ENCODE data around the gene LGALS7. TPM values are rescaled to one million over a fixed set of nuclear protein-coding genes. Genes with fewer than 3 reads are reported as not detected.
A peak's percentile ranks its signal among the peaks of the same experiment; 100 is the strongest.

Gene LGALS7
- total and polyA plus RNA-seq, 2 of the 4 experiments (the other 2 are of a cell fraction) = not detected

DNA sequence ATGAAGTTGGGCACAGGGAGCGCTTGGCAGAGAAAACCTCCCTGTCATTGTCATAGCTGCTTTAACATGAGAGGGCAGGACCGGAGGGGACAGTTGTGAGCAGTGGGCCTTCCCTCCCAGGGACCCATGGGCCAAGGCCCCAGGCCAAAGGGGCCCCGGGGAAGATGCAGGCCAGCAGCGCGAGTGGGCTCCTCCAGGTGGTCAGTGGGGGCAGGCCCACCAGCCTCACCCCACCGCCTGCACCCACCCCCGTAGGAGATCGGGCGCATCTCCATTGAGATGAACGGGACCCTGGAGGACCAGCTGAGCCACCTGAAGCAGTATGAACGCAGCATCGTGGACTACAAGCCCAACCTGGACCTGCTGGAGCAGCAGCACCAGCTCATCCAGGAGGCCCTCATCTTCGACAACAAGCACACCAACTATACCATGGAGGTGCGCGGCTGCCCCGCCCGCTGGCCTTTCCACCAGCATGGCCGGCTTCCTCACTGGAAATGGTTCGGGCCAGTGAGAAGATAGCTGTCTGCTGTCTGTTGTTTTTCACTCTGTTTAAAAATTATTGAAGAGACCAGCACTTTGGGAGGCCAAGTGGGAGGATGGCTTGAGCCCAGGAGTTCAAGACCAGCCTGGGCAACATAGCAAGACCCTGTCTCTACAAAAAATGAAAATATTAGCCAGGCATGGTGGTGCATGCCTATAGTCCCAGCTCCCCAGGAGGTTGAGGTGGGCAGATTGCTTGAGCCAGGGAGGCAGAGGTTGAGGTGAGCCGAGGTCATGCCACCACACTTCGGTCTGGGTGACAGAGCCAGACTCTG, 47.6 kb downstream of the LGALS7 start (continued):
- no peak for TF ChIP-seq MAZ (IDR thresholded peaks at IDR 0.05; ENCODE audit: borderline replicate concordance, low read depth, low read length)

DNA sequence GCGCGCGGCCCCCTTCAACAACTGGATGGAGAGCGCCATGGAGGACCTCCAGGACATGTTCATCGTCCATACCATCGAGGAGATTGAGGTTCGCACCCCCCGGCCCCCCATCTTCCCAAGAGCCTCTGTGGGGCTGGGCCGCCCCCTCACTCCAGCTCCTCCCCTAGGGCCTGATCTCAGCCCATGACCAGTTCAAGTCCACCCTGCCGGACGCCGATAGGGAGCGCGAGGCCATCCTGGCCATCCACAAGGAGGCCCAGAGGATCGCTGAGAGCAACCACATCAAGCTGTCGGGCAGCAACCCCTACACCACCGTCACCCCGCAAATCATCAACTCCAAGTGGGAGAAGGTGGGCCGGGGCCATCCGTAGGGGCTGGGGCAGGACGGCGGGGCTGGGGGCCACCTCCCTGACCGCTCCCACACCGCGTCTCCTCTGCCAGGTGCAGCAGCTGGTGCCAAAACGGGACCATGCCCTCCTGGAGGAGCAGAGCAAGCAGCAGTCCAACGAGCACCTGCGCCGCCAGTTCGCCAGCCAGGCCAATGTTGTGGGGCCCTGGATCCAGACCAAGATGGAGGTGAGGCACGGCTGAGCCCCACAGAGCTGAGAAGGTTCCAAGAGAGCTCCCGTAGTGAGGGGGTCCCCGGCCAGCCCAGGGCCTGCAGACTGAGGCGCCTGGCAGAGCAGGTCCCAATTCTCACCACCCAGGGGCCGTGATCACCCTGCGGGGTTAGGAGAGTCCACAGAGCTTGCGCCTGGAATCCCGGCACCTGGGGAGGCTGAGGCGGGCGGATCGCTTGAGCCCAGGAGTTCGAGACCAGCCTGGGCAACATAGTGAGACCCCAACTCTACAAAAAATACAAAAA, 49.1 kb downstream of the LGALS7 start:
- H3K14ac ChIP-seq (replicated peaks; ENCODE audit: low read depth, low read length) = no peak overlapping the region
- ATAC-seq (ENCODE audit: low read depth) = no peak
- no peak overlapping the region for H2BK120ac ChIP-seq (ENCODE audit: low read depth, low read length)
- dilution Hi-C loops (cut with HindIII; ENCODE audit: low sequenced_read_pairs, unreplicated experiment) = no loop called here
- H3K9ac ChIP-seq (ENCODE audit: low read depth, low read length) = no peak overlapping the region
- peaks cover 4% of the 10 kb centered on the region; the same call in 1 of the 2 replicates for H3K9me1 ChIP-seq (ENCODE audit: insufficient read depth, low read length)
- no peak overlapping the region for H3K23ac ChIP-seq (ENCODE audit: low read depth, low read length)
- H3K27me3 ChIP-seq (ENCODE audit: control insufficient read depth, insufficient read depth, low read length) = no peaks in the 10 kb centered on the region
- no peak overlapping the region for H3K27ac ChIP-seq (ENCODE audit: insufficient read depth, low read length)
- BruUV-seq (replicated peaks) = TSS peak; percentile 97
- ChIA-PET CTCF (no interaction called here), POLR2A (ENCODE audit: unreplicated experiment) (no interaction called here)
- DNase-seq = no peak
- H3K36me3 ChIP-seq (ENCODE audit: control insufficient read depth, insufficient read depth, low read length) = peaks cover 97% of the 10 kb centered on the region
- H3K4ac ChIP-seq (ENCODE audit: low read depth, low read length) = no peak overlapping the region
- no peak overlapping the region for H2BK20ac ChIP-seq (ENCODE audit: low read depth, low read length)
- no peaks in the 10 kb centered on the region for H3K9me3 ChIP-seq (ENCODE audit: control insufficient read depth, insufficient read depth, low read length)
- WGBS, 2 experiments (ENCODE audit: extremely low coverage in 2 of 2, insufficient read length in 1 of 2) = 96% methylated on average over 18 of the region's 42 CpGs; no CpG with 5 or more reads in 1 of the 2 experiments
- no peak overlapping the region for H2AK9ac ChIP-seq (replicated peaks; ENCODE audit: low read depth, low read length, poor library complexity)
- in situ Hi-C loops (cut with MboI; ENCODE audit: low sequenced_read_pairs) = no loop called here
- intact Hi-C loops (cut with micrococcal nuclease) = no loop called here
- H3K79me1 ChIP-seq (ENCODE audit: low read depth in 1 of 2, low read length in 2 of 2) = peaks cover 40 to 63% of the 10 kb centered on the region in 2 experiments
- peaks cover 36% of the 10 kb centered on the region for H4K20me1 ChIP-seq (ENCODE audit: insufficient read depth, low read length)
- H2AFZ ChIP-seq (replicated peaks; ENCODE audit: low read length, poor library complexity) = no peak overlapping the region
- H3K18ac ChIP-seq (ENCODE audit: low read depth, low read length) = no peak overlapping the region
- no peak overlapping the region for H2BK5ac ChIP-seq (ENCODE audit: low read depth, low read length, poor library complexity, severe bottlenecking)
- H4K91ac ChIP-seq (ENCODE audit: insufficient read depth, low read depth, low read length) = no peak overlapping the region
- no peak overlapping the region for H3K56ac ChIP-seq (ENCODE audit: extremely low read depth, insufficient read depth, low read length)
- H3K4me3 ChIP-seq (ENCODE audit: insufficient read depth, low read depth, low read length) = no peak overlapping the region
- H4K5ac ChIP-seq (ENCODE audit: low read depth, low read length) = no peak overlapping the region
- no peak overlapping the region for H2AK5ac ChIP-seq (ENCODE audit: low read depth, low read length)
- H4K8ac ChIP-seq (ENCODE audit: low read depth in 2 of 2, low read length in 2 of 2) = no peak overlapping the region
- no peak overlapping the region for H3K4me2 ChIP-seq (ENCODE audit: low read depth, low read length)
- peaks cover 3% of the 10 kb centered on the region; the same call in 1 of the 2 replicates for H3K4me1 ChIP-seq (ENCODE audit: control insufficient read depth, insufficient read depth, low read length)
- H2BK15ac ChIP-seq (ENCODE audit: low read depth, low read length) = no peak overlapping the region
- TF ChIP-seq SMC3 (IDR thresholded peaks at IDR 0.05; ENCODE audit: low read depth, low read length) = no peak
- no peak for TF ChIP-seq CEBPB (IDR thresholded peaks at IDR 0.05; ENCODE audit: low read depth, low read length)
- TF ChIP-seq MXI1 (IDR thresholded peaks at IDR 0.05; ENCODE audit: borderline replicate concordance, low read depth, low read length) = no peak
- TF ChIP-seq BHLHE40 (IDR thresholded peaks at IDR 0.05; ENCODE audit: low read depth, low read length) = no peak
- TF ChIP-seq, protein P1, sequence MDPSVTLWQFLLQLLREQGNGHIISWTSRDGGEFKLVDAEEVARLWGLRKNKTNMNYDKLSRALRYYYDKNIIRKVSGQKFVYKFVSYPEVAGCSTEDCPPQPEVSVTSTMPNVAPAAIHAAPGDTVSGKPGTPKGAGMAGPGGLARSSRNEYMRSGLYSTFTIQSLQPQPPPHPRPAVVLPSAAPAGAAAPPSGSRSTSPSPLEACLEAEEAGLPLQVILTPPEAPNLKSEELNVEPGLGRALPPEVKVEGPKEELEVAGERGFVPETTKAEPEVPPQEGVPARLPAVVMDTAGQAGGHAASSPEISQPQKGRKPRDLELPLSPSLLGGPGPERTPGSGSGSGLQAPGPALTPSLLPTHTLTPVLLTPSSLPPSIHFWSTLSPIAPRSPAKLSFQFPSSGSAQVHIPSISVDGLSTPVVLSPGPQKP (IDR thresholded peaks at IDR 0.05; ENCODE audit: borderline replicate concordance, low read depth, low read length) = no peak
- TF ChIP-seq, protein P2, sequence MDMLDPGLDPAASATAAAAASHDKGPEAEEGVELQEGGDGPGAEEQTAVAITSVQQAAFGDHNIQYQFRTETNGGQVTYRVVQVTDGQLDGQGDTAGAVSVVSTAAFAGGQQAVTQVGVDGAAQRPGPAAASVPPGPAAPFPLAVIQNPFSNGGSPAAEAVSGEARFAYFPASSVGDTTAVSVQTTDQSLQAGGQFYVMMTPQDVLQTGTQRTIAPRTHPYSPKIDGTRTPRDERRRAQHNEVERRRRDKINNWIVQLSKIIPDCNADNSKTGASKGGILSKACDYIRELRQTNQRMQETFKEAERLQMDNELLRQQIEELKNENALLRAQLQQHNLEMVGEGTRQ (IDR thresholded peaks at IDR 0.05; ENCODE audit: low read depth, low read length) = no peak
- no peak for TF ChIP-seq FOS (IDR thresholded peaks at IDR 0.05; ENCODE audit: low read depth, low read length)
- no peak for TF ChIP-seq NFE2L2 (IDR thresholded peaks at IDR 0.05; ENCODE audit: low read depth, low read length)
- TF ChIP-seq, protein P3, sequence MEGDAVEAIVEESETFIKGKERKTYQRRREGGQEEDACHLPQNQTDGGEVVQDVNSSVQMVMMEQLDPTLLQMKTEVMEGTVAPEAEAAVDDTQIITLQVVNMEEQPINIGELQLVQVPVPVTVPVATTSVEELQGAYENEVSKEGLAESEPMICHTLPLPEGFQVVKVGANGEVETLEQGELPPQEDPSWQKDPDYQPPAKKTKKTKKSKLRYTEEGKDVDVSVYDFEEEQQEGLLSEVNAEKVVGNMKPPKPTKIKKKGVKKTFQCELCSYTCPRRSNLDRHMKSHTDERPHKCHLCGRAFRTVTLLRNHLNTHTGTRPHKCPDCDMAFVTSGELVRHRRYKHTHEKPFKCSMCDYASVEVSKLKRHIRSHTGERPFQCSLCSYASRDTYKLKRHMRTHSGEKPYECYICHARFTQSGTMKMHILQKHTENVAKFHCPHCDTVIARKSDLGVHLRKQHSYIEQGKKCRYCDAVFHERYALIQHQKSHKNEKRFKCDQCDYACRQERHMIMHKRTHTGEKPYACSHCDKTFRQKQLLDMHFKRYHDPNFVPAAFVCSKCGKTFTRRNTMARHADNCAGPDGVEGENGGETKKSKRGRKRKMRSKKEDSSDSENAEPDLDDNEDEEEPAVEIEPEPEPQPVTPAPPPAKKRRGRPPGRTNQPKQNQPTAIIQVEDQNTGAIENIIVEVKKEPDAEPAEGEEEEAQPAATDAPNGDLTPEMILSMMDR (conservative IDR thresholded peaks at IDR 0.05; ENCODE audit: low read depth, low read length) = no peak
